Nucleus accumbens (tissue), 56 donors: ENCODE results near the gene TMEM119.

Source experiments
- DNase-seq, 56 donors: peaks; one replicate each; lab custom pipeline; 2025; lab: John Stamatoyannopoulos, UW

Gene TMEM119, protein sequence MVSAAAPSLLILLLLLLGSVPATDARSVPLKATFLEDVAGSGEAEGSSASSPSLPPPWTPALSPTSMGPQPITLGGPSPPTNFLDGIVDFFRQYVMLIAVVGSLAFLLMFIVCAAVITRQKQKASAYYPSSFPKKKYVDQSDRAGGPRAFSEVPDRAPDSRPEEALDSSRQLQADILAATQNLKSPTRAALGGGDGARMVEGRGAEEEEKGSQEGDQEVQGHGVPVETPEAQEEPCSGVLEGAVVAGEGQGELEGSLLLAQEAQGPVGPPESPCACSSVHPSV

GRCh38 chr12:108597559-108598471, at the start of gene TMEM119:
TSS of gene TMEM119 (minus strand) at chr12:108598084. CDS start at chr12:108592383, 5,701 bp downstream.
- DNase-seq, result peak in 5 of 56 donors; percentile 9 to 23 (median 13)

DNA sequence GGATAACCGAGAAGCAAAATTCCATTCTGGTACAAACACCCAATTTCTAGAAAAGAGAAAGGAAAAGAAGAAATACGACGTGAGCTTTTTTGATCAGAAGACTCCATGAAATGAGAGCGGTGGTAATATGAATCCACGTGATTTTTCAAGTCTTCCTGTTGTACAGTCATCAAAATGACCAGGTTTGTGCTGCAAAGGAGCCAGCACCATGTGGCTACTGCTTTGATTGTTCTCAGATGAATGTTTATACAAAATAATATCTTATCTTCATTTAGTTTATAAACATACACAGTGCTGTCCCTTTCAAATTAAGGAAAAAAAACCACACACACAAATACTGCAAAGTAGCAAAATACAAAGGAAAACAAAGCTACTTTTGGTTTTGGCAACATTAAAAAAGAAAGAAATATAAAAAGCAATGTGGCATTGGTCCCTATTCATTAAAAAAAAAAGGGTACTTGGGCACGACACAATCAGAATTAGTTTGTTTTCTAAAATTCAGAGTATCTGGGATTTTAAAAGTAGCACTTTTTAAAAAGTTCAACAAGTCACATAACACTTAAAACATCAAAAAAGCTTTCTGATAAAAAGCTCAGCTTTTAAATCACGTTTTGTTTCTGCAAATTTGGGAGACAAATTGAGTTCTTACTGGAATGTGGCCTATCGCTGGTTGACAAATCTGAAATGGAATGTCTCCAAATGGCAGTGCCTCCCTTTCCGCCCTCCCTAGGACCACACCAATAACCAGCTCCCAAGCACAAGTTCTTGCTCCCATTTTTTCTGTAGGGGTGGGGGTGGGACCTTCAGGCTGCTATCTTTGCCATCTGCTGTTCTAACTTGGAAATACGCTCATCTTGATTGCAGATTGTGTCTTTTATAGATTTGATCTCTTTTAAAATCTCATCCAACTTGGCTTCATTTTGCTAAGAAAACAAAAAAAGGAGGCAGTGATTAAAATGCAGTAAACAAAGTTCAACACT, 49.0 kb upstream of the TMEM119 start:
- DNase-seq, result no peak

- no peak for DNase-seq
Observed at GRCh38 chr12:108645686-108646599, 48.1 kb upstream of the TMEM119 start.

DNA sequence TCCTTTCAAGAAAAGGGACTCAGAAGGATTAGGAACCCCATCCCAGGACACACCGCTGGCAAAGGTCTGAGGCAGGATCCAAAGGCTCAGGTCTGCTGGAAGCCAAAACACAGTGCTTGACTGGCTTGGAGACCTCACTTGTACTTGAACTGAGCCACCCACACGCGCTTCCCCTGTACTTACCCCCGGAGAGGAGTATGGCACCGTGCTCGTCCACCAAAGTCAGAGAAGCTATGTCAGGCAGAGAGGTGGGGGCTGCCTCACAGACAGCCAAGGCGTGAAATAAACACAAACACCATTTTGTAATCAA, 46.9 kb upstream of the TMEM119 start:
- DNase-seq, result no peak

- peak in 23 of 56 donors; percentile 18 to 78 (median 38) for DNase-seq
Observed at GRCh38 chr12:108643941-108644810, 46.3 kb upstream of the TMEM119 start.

DNA sequence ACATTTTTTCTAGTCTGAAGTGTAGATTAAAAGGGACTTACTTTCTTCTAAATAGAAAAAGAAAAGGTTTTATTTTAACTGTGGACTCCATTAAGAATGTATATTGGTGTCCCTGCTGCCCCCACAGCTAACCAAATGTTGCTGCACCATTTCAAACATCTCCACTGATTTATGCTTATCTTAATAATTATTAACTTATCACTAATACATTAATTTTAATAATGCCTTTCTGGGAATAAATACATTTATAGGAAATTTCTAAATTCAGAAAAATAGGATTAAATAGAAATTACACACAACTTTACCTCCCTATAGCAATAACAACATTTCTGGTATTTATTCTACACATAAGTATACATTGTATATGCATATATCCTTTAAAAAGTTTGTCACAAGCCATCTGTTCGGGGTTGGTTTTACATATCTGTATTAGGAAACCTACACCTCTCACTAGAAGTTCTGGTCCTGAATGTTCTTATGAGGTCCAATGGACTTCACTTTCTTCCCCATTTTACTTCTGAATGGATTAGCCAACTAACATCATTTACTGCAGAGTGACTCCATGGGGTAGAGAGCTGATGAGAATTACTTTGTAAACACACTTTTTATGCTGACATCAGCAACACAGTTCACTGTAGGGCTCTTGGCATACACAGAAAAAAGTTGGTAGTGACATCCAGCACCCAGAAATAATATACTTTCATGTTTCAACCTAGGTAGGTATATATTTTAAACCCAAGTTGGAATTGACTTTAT, 45.2 kb upstream of the TMEM119 start:
- no peak for DNase-seq

DNA sequence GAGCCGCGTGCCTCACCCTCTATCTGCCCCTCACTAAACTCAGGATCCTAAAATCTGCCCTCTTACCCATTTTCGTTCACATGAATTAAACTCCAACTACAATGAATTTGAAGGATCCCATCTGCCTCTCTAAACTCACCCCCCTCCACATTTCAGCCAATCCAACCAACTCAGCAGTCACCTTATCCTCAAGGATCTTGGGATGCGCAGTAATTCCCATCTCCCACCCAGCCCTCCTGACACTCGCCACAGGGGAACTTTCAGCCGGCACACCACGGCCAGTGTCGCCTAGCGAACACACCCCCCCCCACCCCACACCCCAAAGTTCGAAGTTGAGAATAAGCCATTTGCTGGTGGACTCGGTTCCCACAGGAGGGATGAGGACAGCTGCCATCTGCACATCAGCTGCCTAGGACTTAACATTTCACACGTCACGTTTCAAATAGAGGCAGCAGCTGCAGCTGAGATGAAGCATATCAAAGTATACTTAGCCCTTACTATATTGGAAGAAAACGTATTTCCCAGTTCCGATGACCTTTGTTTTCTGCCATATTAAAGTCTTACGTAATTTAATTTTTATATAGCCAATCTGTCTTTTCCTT, 44.5 kb upstream of the TMEM119 start:
- no peak for DNase-seq

GRCh38 chr12:108641446-108642268, 43.8 kb upstream of the TMEM119 start:
- DNase-seq, result peak in 3 of 56 donors; percentile 21 to 32 (median 23)

DNA sequence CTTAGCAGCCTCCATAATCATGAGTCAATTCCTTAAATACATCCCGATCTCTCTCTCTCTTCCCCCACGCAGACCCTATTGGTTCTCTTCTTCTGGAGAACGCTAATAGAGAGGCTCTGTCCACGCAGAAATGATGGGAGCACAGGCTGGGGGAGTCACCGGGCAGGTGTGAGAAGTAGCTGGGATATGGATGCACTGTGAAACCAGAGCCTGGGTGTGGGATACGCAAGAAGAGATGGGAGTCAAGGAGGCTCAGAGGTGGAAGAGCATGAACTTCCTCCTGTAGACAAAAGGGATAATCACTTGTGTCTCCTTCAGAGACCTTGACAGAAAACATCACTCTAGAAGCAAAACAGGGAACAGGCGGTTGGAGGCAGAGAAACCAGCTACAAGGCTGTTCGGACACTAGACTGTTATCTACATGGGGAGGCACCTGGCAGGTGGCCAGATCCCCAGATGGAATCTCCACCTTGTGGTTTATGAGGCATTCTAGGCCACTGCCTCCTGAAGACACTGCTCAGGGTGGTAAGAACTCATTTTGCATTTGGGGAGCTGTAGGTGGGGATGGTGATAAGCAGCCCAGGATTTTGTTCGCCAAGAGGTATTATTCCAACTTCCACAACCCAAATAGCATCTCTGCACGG, 43.0 kb upstream of the TMEM119 start:
- DNase-seq, result no peak

GRCh38 chr12:108638997-108639822, 41.3 kb upstream of the TMEM119 start:
- DNase-seq, result no peak

DNA sequence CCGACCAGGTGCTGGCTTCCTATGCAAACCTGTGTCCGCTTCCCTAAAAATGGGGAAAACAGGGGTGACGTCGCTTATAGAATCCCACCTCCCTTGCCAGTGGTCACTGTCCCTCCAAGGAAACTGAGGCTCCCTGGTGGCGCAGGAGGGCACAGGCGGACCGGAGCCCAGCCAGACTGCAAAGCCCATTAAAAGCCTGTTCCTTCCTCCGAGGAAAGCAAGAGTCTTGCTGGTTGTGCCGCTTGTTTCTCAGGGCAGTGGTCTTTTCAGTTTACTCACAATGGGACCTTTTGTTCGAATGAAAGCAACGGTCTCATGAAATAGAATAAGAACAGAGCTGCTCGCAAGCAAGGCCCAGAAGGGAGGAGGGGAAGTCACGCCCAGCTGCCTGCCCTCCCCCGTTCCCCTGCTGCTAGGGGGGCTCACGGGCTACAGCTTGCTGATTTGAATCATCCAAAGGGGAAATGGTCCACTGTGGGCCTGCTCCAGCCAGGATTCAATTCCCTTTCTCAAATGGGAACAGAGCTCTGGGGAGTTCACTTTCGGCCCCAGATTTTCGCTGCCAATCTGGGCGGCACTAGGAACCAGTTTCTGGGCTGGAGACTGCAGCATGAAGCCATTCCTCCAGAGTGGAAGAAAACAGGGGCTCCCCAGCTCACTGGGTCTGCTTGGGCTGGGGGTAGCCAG, 40.4 kb upstream of the TMEM119 start:
- peak; percentile 17 to 89 (median 70) for DNase-seq

DNA sequence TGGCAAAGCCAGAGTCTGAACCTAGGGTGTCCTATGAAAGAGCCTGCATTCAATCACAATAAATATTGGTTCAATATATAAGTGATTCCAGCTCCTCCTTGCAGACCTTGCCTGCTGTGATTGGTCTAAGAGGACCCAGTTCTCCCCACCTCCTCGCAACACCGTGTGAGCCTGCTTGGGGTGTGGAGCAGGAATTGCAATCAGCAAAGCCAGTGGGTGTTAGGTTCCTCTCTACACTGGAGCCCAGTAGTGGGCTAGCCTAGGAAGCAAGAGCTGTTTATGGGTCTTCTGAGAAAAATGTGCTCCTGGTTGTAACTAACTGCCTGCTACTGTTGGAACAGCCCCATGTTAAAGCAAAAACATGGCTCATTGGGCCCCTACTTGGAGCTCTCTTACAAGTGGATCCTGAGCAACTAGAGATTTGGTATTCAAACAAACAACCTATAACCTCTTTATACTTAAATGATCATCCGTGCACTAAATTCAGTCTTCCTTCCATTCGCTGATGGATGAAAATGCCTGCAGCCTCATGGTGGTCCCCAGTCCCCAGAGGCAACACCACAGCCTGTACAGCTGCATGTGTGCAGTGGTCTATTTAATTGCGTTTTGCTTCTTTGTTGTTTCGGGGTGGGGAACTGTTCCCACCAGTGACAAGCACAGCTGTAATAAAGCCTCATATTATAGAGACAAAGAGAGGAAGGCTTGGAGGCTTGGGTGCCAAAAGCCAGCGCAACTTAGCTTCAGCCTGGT, 39.5 kb upstream of the TMEM119 start:
- peak in 3 of 56 donors; percentile 12 to 29 (median 22) for DNase-seq

DNA sequence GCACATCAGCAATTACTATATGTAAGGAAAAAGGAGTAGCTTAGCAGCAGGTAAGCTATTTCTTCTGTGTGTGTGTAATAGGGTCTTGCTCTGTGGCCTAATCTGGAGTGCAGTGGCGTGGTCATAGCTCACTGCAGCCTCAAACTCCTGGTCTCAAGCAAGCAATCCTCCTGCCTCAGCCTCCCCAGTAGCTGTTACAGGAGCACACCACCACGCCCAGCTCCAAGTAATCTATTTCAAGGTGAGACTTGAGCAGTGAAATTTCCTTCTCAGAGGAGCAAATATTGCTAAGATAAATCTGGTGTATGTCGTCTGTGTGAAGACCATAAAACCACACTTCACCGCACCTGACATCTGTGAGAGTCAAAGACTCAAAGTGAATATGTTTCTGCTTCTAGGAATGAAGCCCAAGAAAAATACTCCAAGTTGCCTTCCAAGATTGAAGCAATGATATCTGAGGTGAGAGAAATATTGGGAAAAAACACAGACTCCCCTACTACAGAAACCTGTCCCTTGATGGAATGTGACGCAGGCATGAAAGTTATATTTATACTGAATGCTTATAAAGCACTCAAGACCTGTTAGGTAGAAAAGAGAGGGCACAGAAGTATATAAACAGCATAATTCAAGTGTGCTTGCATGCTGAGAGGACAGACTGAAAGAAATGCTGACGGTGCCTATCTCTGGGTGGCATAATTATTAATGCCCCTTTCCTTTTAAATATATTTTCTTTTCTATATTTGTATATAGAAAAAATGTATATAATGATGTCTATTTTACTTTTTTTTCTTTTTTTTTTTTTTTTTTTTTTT, 38.3 kb upstream of the TMEM119 start:
- no peak for DNase-seq
